GM18951 (cell line): ENCODE data around the gene NT5M.

Experiments used
- POLR2A ChIP-seq: IDR thresholded peaks from 4 replicates; pipeline ENCODE4 v1.6.1; 2011; ENCODE audit warnings: mild to moderate bottlenecking; ENCODE audit not compliant: insufficient read length, insufficient read depth; ENCODE audit errors: extremely low read depth
- in situ Hi-C: fragments of 300-500 bp; cut with MboI; formaldehyde crosslinking; loops from one replicate; pipeline ENCODE4 v1.12.0; 2022; ENCODE audit warnings: low sequenced_read_pairs, mixed read lengths, inconsistent platforms; ENCODE audit not compliant: unreplicated experiment

NT5M gene

DNA sequence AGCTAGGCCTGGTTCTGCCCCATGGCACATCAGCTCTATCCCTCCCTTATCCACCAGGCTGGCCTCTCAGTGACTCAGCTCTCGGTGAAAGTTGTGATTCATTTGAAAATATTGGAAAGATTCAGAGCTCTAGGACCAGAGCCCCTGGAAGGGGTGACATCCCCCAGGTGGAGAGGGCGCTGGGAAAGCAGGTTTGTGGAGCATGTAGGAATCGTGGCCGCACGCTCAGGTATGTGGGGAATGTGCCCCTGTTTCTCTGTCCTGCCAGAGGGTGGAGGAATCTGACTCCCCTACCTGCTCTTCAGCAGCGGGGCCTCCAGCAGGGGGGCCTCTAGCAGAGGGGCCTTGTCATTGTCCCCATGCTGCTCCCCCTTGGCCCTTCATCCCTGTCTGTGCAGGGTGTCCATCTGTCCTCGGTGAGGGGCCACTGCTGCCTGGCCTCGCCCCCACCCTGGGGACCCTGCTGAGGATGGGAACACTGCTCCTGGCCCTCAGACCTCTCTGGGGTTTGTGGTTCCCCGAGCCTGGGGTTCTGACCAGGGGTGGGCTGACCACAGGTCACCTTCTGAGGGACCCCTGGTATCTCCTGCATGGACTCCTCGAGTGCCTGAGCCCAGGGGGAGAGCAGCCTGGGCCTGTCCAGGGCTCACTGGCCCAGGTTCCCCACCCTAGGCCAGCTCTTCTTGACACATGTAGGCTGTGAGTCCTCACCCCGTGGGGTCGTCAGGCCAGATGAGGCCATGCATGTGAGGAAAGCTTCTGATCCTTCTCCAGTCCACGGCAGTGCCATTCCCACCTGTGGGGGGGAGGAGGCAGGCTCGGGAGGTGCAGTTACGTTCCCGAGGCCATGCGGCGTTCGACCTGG is 47.5 kb downstream of the NT5M start:
- in situ Hi-C loops = loop anchor here (10.0 kb wide), 1 partner anchor 84 kb away; no protein-coding TSS in a partner anchor
- no peak for TF ChIP-seq POLR2A

- in situ Hi-C loops = loop anchor here (10.0 kb wide), 1 partner anchor 83 kb away; no protein-coding TSS in a partner anchor
These were observed 48.3 kb downstream of the NT5M start for GRCh38 chr17:17351356-17351891.

DNA sequence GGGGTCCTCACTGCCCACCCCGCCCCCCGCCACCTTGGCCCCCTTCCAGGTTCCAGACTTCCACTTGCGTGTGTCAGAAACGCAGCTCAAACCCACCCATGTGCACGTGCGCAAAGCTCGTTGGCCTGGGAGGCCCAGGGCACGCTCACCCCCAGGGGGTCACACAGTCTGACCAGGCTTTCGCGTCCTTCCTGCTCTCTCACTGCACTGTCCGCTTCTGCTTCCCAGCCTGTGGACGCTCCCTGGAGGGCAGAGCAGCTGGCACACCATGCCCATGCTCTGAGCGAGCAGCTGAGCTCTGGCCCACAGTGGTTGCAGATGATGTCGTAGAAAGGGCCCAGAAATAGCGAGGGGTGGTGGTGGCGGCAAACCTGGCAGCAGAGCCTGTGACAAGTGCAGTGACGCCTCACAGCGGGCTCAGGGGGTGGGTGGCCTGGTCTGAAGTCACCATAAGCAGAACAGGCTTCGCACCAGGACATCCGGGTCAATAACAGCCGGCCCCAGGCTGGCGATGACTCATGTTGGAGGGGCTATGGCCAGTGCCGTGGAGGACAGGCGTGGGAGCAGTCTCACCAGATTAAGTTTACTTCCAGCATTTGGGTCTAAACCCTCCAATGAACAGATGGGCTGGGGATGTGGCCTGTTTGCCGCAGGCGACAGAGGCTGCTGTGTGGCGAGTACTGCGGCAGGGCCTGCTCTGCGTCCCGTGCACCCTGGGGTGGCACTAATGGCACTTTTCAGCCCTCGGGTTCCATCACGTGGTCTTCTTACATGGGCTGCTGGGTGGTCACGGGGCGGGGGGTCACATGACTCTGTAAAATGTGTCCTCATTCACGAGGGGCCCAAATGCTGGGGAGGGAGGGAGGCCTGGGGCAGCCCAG is 49.0 kb downstream of the NT5M start:
- in situ Hi-C loops = loop anchor here (10.0 kb wide), 1 partner anchor 83 kb away; no protein-coding TSS in a partner anchor
- TF ChIP-seq POLR2A = no peak

More at GRCh38 chr17:17351356-17351891, 48.3 kb downstream of the NT5M start:
- TF ChIP-seq POLR2A = no peak

- in situ Hi-C loops = loop anchor here (10.0 kb wide), 1 partner anchor 82 kb away; no protein-coding TSS in a partner anchor
- no peak for TF ChIP-seq POLR2A
These were observed 49.9 kb downstream of the NT5M start for GRCh38 chr17:17352836-17353624.

DNA sequence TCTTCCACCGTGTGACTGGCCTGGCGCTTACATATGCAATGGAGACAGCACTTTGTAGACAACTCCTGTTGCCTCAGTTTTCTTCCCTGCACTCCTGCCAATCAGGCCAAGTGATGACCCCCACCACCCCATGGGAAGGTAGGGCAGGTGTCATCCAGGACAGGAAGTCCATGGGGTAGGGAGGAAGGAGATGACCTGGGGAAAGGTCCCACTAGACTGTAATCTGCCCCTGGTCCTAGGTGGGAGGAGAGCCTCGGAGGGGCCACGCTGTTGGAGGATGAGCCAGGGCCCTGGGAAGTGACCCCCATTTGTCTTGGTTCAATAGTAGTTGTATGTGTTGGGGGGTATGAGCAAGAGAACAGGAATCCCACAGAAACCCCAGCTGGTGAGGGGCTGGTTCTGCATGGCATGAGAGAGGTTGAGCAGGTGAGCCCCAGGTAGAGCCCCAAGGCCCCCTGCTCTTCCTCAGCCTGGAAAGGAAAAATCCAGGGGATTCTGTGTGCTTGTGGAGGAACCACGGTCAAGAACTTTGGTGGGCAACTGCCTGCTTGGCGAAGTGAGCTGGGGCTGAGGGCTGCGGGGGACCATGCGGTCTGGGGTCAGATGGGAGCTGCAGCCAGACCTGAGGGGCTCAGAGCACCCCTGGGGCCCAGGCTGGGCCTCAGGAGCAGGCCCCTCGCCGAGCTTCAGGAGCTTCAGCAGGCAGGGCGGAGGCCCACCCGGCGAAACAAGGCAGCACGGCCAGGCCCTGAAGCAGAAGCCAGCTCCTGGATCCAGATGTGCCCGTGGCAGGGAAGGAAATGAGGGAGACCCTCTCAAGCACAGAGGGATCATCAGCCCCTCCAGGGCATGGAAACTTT is 50.7 kb downstream of the NT5M start:
- no peak for TF ChIP-seq POLR2A
- in situ Hi-C loops = loop anchor here (10.0 kb wide), 1 partner anchor 81 kb away; no protein-coding TSS in a partner anchor

DNA sequence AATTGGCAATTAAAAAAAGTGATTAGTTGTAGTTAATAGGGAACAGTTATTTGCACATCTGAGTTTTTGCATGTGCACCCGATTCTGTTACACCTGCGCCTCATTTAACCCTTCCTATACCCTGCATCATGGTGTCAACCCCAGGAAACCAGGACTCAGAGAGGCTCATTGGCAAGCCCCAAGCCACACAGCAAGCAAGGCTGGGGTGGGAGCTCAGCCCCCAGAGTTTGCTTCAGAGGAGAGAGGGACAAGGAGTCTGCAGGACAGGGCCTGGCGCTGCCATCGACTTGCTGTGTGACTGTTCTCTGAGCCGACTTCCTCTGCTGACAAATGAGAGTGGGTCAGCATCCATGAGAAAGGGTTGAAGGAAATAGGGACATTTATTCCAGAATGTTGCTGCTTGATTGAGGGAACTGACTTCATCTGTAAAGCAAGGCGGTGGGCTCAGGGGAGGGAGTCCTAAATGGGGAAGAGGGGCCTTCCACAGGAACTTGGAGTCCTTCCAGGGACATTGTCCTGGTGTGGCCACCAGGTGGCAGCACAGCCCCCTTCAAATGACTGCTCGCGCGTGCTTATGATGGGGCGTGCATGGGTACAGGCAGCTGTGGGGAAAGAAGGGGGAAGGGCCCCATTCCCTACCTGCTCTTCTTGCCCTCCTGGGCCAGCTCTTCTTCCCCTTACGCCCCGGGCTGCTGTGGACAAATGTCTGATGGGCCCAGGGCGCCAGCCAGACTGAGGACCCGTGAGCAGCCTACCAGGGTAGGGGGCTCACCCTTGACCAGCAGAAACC is 51.6 kb downstream of the NT5M start:
- in situ Hi-C loops = loop anchor here (10.0 kb wide), 1 partner anchor 80 kb away; no protein-coding TSS in a partner anchor
- no peak for TF ChIP-seq POLR2A

DNA sequence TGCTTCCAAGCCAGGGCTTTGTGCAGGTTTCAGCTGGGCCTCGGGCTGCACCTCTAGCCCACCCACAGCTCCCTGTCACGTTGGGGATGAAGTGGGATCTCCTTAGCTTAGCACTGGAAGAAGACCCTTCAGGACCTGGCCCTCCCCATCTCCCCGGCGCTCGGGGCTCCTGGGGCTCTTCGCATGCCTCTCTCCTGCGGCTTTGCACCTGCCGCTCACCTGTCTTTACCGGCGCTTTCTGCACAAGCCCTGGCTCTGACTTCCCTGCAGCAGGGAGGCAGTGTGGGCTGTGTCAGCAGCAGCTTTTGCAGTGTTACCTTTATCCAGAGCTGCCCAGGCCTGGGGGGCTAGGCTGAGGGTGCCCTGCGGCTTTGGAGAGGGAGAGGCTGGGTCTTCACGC is 52.3 kb downstream of the NT5M start:
- in situ Hi-C loops = loop anchor here (10.0 kb wide), 1 partner anchor 79 kb away; no protein-coding TSS in a partner anchor
- TF ChIP-seq POLR2A = no peak

DNA sequence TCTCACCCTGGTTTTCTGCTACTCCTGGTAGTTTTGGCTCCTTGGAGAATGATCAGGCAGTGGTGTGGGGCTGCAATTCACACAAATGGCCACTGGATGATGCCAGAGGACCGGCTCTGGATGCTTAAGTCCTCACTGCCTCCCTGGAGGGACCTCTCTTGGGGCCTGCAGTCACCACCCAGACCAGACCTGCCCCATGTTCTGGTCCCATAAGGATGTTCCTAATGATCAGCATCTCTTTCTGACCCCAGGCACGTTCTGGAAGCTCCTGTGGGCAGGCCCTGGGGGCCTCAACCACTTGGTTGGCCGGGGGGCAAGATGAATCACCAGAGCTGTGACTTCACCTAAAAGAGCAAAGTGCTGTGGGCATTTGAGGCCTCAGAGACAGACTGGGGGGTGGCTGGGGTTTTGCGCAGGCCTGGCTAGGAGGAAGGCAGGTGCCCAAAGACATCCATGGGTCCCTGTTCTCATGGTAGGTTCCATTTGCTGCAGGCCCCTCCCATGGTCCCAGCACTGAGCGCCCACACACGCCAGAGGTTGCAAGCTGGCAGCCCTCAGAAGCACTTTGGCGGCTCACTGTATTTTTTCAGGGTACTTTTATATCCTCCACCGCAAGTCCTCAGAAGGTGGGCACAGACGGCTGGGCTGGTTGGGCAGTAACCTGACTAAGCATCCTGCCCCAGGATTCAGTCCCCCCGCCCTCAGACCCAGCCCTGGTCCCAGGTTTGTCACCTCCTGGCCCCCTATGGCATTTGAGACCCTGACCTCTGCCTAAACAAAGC is 53.2 kb downstream of the NT5M start:
- no peak for TF ChIP-seq POLR2A

GRCh38 chr17:17356931-17357270 is 53.7 kb downstream of the NT5M start:
- no peak for TF ChIP-seq POLR2A
- in situ Hi-C loops = loop anchor here (10.0 kb wide), 1 partner anchor 78 kb away; no protein-coding TSS in a partner anchor

More for the DNA sequence above, 53.2 kb downstream of the NT5M start:
- in situ Hi-C loops = loop anchor here (10.0 kb wide), 1 partner anchor 78 kb away; no protein-coding TSS in a partner anchor
